Spleen (tissue), 7 donors: ENCODE data around the gene INPP4A.

Source experiments
- CTCF ChIP-seq, 11 experiments: fragments of 200-600 bp in 7 of 11; fragments of 450-650 bp in 4 of 11; sonication (generic) in 4 of 11; IDR thresholded peaks in 8 of 11; conservative IDR thresholded peaks in 3 of 11; 1 replicate in 7 of 11; 2 replicates in 4 of 11; pipeline versions ENCODE4 v1.4.0 to v1.8.0; 2016 to 2021; ENCODE audit warnings: antibody characterized with exemption in 11 of 11, inconsistent platforms in 4 of 11, mild to moderate bottlenecking in 1 of 11
- POLR2A ChIP-seq, 3 donors: fragments of 450-650 bp; IDR thresholded peaks; one replicate each; pipeline ENCODE4 v1.5.1; 2017; ENCODE audit warnings: antibody characterized with exemption in 3 of 3, mild to moderate bottlenecking in 1 of 3
- POLR2AphosphoS5 ChIP-seq, 3 donors: sonication (generic); formaldehyde crosslinking; IDR thresholded peaks; one replicate each; pipeline ENCODE4 v1.5.1; 2017; ENCODE audit warnings: antibody characterized with exemption in 3 of 3
- donor health status: DM: no; HTN: no; CAD: no; lungs with moderate emphysema.
- donor health status: DM: no; HTN: no; CAD: no.
- donor health status: DM: no; HTN: no; CAD: no.

- TF ChIP-seq CTCF (IDR thresholded peaks at IDR 0.05 in 8 of 11, conservative IDR thresholded peaks at IDR 0.05 in 3 of 11) (no peak), POLR2A (IDR thresholded peaks at IDR 0.05) (no peak), POLR2AphosphoS5 (IDR thresholded peaks at IDR 0.05) (no peak)
These were observed 32.8 kb downstream of the INPP4A start for GRCh38 chr2:98477506-98477905.
